GM12878 (cell line): Measurements from ENCODE around the gene RAD51B. TPM values are rescaled to one million over a fixed set of nuclear protein-coding genes. Genes with fewer than 3 reads are reported as not detected.

Source experiments
- ATAC-seq: fragments of 200-7000 bp; cut with Tn5 transposase; 3 replicates; pipeline ENCODE4 v1.9.1; 2020; ENCODE audit warnings: mild to moderate bottlenecking, moderate library complexity
- BruUV-seq: library from RNA; stranded (reverse); fragments of 400-500 nt; replicated peaks from 2 replicates; lab custom pipeline; 2021; lab: Mats Ljungman, UMichigan
- CTCF ChIA-PET: fragments of 300-600 bp; sonication (Branson Sonifier 250); formaldehyde crosslinking; extraction: SDS; loops from one replicate; lab custom pipeline; 2021; ENCODE audit warnings: inconsistent platforms; lab: Yijun Ruan, JAX
- POLR2A ChIA-PET: fragments of 350-600 bp; formaldehyde crosslinking; extraction: SDS; loops from one replicate; lab custom pipeline; 2021; ENCODE audit warnings: inconsistent platforms; lab: Charles Lee
- RAD21 ChIA-PET: fragments of 300-600 bp; sonication (Branson Sonifier 250); formaldehyde crosslinking; loops from one replicate; lab custom pipeline; 2023; ENCODE audit warnings: antibody characterized with exemption; ENCODE audit not compliant: unreplicated experiment; lab: Charles Lee
- SMC1A ChIA-PET: fragments of 300-600 bp; sonication (Branson Sonifier 250); formaldehyde crosslinking; loops from one replicate; lab custom pipeline; 2023; ENCODE audit not compliant: unreplicated experiment, uncharacterized antibody; lab: Charles Lee
- DNase-seq: peaks from one replicate; pipeline ENCODE4 v3.0.0-alpha.2; 2011; ENCODE audit warnings: low read depth, low spot score
- FAIRE-seq: peaks from 3 replicates; lab custom pipeline; 2011; peaks lifted over from hg19 to GRCh38; lab: Jason Lieb, UNC
- H2AFZ ChIP-seq: 2 replicates; pipeline ENCODE4 v1.6.0; 2011; ENCODE audit warnings: low read depth, low read length, control low read depth; ENCODE audit not compliant: control insufficient read depth
- H3K27ac ChIP-seq: 2 replicates; pipeline ENCODE4 v1.5.1; 2011; ENCODE audit warnings: control low read depth; ENCODE audit not compliant: control insufficient read depth, insufficient read depth
- H3K27me3 ChIP-seq, 2 experiments: replicated peaks in 1 of 2; 2 replicates each; pipeline versions ENCODE4 v1.6.0 to v1.6.1; 2011; ENCODE audit warnings: low read length in 1 of 2; ENCODE audit not compliant: control insufficient read depth in 2 of 2, insufficient read depth in 2 of 2
- H3K36me3 ChIP-seq, 2 experiments: 2 replicates each; pipeline ENCODE4 v1.5.1; 2011; ENCODE audit warnings: low read length in 1 of 2; ENCODE audit not compliant: control insufficient read depth in 2 of 2, insufficient read depth in 2 of 2
- H3K4me1 ChIP-seq: 2 replicates; pipeline ENCODE4 v1.6.1; 2011; ENCODE audit warnings: mild to moderate bottlenecking, low read length, moderate library complexity, mixed read lengths; ENCODE audit not compliant: control insufficient read depth, insufficient read depth
- H3K4me2 ChIP-seq: 2 replicates; pipeline ENCODE4 v1.6.0; 2011; ENCODE audit warnings: control low read depth; ENCODE audit not compliant: control insufficient read depth, insufficient read depth
- H3K4me3 ChIP-seq: fragments of 200-600 bp; sonication (generic); 2 replicates; pipeline ENCODE4 v1.5.1; 2016
- H3K79me2 ChIP-seq: 2 replicates; pipeline ENCODE4 v1.6.0; 2011; ENCODE audit warnings: low read length; ENCODE audit not compliant: control insufficient read depth, insufficient read depth
- H3K9ac ChIP-seq: 2 replicates; pipeline ENCODE4 v1.8.0; 2011; ENCODE audit warnings: low read length, control low read depth, mixed read lengths; ENCODE audit not compliant: control insufficient read depth, insufficient read depth
- H3K9me3 ChIP-seq: replicated peaks from 3 replicates; pipeline ENCODE4 v1.5.1; 2011; ENCODE audit warnings: mild to moderate bottlenecking, low read length; ENCODE audit not compliant: control insufficient read depth, insufficient read depth
- H4K20me1 ChIP-seq: 2 replicates; pipeline ENCODE4 v1.6.0; 2011; ENCODE audit not compliant: control insufficient read depth, insufficient read depth
- BCL11A ChIP-seq: IDR thresholded peaks from 2 replicates; pipeline ENCODE4 v1.6.1; 2011; ENCODE audit warnings: low read depth, low read length
- CBX3 ChIP-seq: fragments of 200-600 bp; sonication (generic); IDR thresholded peaks from 2 replicates; pipeline ENCODE4 v1.6.1; 2016; ENCODE audit warnings: low read depth, borderline replicate concordance
- CREB1 ChIP-seq: IDR thresholded peaks from 2 replicates; pipeline ENCODE4 v1.6.1; 2012; ENCODE audit warnings: low read depth, mild to moderate bottlenecking, inconsistent platforms
- CREM ChIP-seq: IDR thresholded peaks from 2 replicates; pipeline ENCODE4 v1.6.1; 2014; ENCODE audit warnings: antibody characterized with exemption, low read depth
- EZH2 ChIP-seq: IDR thresholded peaks from 2 replicates; pipeline ENCODE4 v1.6.1; 2012; ENCODE audit warnings: low read depth, mild to moderate bottlenecking, control low read depth, inconsistent platforms, low read length, borderline replicate concordance; ENCODE audit not compliant: control insufficient read depth
- FOXM1 ChIP-seq: IDR thresholded peaks from 2 replicates; pipeline ENCODE4 v1.6.1; 2012; ENCODE audit warnings: low read depth, mild to moderate bottlenecking, inconsistent platforms, low read length, moderate library complexity
- NBN ChIP-seq: fragments of 450-650 bp; IDR thresholded peaks from 2 replicates; pipeline ENCODE4 v1.6.1; 2016
- NR2C1 ChIP-seq: fragments of 450-650 bp; IDR thresholded peaks from 2 replicates; pipeline ENCODE4 v1.6.1; 2017; ENCODE audit warnings: antibody characterized with exemption, mild to moderate bottlenecking, moderate library complexity
- PAX5 ChIP-seq: IDR thresholded peaks from 2 replicates; pipeline ENCODE4 v1.6.1; 2011; ENCODE audit warnings: low read depth, low read length, borderline replicate concordance
- PAX8 ChIP-seq: fragments of 450-650 bp; IDR thresholded peaks from 2 replicates; pipeline ENCODE4 v1.6.1; 2017; ENCODE audit warnings: mild to moderate bottlenecking, moderate library complexity
- PML ChIP-seq: IDR thresholded peaks from 2 replicates; pipeline ENCODE4 v1.6.1; 2012; ENCODE audit warnings: low read length, inconsistent platforms
- RBBP5 ChIP-seq: fragments of 200-600 bp; sonication (generic); conservative IDR thresholded peaks from 2 replicates; pipeline ENCODE4 v1.6.1; 2016
- RELA ChIP-seq: fragments of 450-650 bp; IDR thresholded peaks from 2 replicates; pipeline ENCODE4 v1.8.0; 2014; ENCODE audit warnings: borderline replicate concordance; ENCODE audit not compliant: partially characterized antibody
- YY1 ChIP-seq: IDR thresholded peaks from 2 replicates; pipeline ENCODE4 v1.6.1; 2011; ENCODE audit warnings: low read depth, mild to moderate bottlenecking, low read length
- ZNF217 ChIP-seq: fragments of 450-650 bp; IDR thresholded peaks from 2 replicates; pipeline ENCODE4 v1.6.1; 2017; ENCODE audit warnings: antibody characterized with exemption, mild to moderate bottlenecking
- ZNF24 ChIP-seq: fragments of 450-650 bp; IDR thresholded peaks from 2 replicates; pipeline ENCODE4 v1.6.1; 2017; ENCODE audit warnings: antibody characterized with exemption, mild to moderate bottlenecking
- ZNF384 ChIP-seq: IDR thresholded peaks from 2 replicates; pipeline ENCODE4 v1.6.1; 2012; ENCODE audit warnings: low read depth, mild to moderate bottlenecking, low read length, improper control_type of control experiment, borderline replicate concordance
- WGBS: methylation state at CpG from one replicate; pipeline ENCODE4 v1.1.6; 2016; ENCODE audit warnings: low lambda C conversion rate; ENCODE audit not compliant: insufficient replicate concordance, insufficient coverage; ENCODE audit errors: missing lambda C conversion rate; 5-methylcytosine and 5-hydroxymethylcytosine counted together
- in situ Hi-C: fragments of 300-500 bp; cut with MboI; formaldehyde crosslinking; loops from 9 replicates; pipeline ENCODE4 v1.14.3; 2018; ENCODE audit warnings: mixed read lengths
- intact Hi-C: fragments of 100-400 bp; cut with micrococcal nuclease; formaldehyde crosslinking; loops from one replicate; pipeline ENCODE4 v1.14.2; 2022; ENCODE audit not compliant: unreplicated experiment
- polyA plus RNA-seq, 11 experiments: library from polyadenylated mRNA; depleted of rRNA in 4 of 11; unstranded in 6 of 11; stranded (reverse) in 5 of 11; fragments of >200 nt; fragmentation: Nextera tagmentation in 4 of 11; fragmentation: Illumina TruSeq in 1 of 11; extraction: Ambion mirVana in 4 of 11; extraction: Trizol in 1 of 11; gene quantifications; 1 replicate in 1 of 11; 2 replicates in 10 of 11; pipeline versions ENCODE4 v1.2.1 to v1.2.3, GENCODE V29; 2011 to 2016; ENCODE audit warnings: inconsistent platforms in 2 of 11, missing spikeins in 2 of 11, low read depth in 1 of 11
- total RNA-seq, 4 experiments: library from RNA; depleted of rRNA in 3 of 4; stranded (reverse); fragments of >200 nt in 3 of 4; fragmentation: Illumina TruSeq in 1 of 4; extraction: Trizol in 1 of 4; gene quantifications; 2 replicates each; pipeline versions ENCODE4 v1.2.1 to v1.2.3, GENCODE V29; 2013 to 2021
- TF ChIP-seq, protein P1 (sequence below): fragments of 450-650 bp; IDR thresholded peaks from 2 replicates; pipeline ENCODE4 v1.6.1; 2017; ENCODE audit warnings: low read depth, mild to moderate bottlenecking, moderate library complexity
- TF ChIP-seq, protein P2 (sequence below): fragments of 450-650 bp; formaldehyde crosslinking; IDR thresholded peaks from 2 replicates; pipeline ENCODE4 v1.5.0; 2022; ENCODE audit warnings: mild to moderate bottlenecking, missing genetic modification characterization

RAD51B gene
- total and polyA plus RNA-seq, 10 of the 15 experiments (the other 5 are each of a cell fraction or from before 2014, with no cell fraction given) = 9.8 to 26.8 (median 21.3) TPM

DNA sequence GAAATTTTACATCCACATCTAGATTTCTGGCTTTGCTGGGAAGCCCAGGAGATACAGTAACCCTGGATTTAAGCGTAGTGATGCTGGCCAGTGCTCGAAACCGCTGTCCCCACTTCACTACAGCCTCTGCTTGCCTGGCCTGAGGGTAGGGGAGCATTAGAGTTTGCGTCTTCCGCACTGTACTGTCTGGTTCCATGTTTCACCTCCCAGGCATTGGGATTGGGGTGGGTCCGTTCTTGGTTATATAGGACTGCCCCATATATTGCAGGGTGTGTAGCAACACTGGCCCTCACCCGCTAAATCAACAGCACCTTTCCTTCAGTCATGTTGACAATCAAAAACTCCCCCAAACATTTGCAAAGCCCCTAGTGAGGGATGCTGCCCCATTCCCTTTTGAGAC is 732.5 kb downstream of the RAD51B start:
- no peak for TF ChIP-seq PAX8
- no peak for TF ChIP-seq YY1
- no peak for TF ChIP-seq CBX3
- no peak for TF ChIP-seq PAX5
- no peak for TF ChIP-seq NR2C1
- no peak for TF ChIP-seq PML
- TF ChIP-seq EZH2 = no peak
- TF ChIP-seq ZNF384 = no peak
- TF ChIP-seq ZNF24 = no peak
- TF ChIP-seq NBN = no peak
- no peak for TF ChIP-seq RBBP5
- TF ChIP-seq CREB1 = no peak
- TF ChIP-seq, protein P1, sequence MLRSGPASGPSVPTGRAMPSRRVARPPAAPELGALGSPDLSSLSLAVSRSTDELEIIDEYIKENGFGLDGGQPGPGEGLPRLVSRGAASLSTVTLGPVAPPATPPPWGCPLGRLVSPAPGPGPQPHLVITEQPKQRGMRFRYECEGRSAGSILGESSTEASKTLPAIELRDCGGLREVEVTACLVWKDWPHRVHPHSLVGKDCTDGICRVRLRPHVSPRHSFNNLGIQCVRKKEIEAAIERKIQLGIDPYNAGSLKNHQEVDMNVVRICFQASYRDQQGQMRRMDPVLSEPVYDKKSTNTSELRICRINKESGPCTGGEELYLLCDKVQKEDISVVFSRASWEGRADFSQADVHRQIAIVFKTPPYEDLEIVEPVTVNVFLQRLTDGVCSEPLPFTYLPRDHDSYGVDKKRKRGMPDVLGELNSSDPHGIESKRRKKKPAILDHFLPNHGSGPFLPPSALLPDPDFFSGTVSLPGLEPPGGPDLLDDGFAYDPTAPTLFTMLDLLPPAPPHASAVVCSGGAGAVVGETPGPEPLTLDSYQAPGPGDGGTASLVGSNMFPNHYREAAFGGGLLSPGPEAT = no peak
- no peak for TF ChIP-seq BCL11A
- TF ChIP-seq CREM = no peak
- TF ChIP-seq, protein P2, sequence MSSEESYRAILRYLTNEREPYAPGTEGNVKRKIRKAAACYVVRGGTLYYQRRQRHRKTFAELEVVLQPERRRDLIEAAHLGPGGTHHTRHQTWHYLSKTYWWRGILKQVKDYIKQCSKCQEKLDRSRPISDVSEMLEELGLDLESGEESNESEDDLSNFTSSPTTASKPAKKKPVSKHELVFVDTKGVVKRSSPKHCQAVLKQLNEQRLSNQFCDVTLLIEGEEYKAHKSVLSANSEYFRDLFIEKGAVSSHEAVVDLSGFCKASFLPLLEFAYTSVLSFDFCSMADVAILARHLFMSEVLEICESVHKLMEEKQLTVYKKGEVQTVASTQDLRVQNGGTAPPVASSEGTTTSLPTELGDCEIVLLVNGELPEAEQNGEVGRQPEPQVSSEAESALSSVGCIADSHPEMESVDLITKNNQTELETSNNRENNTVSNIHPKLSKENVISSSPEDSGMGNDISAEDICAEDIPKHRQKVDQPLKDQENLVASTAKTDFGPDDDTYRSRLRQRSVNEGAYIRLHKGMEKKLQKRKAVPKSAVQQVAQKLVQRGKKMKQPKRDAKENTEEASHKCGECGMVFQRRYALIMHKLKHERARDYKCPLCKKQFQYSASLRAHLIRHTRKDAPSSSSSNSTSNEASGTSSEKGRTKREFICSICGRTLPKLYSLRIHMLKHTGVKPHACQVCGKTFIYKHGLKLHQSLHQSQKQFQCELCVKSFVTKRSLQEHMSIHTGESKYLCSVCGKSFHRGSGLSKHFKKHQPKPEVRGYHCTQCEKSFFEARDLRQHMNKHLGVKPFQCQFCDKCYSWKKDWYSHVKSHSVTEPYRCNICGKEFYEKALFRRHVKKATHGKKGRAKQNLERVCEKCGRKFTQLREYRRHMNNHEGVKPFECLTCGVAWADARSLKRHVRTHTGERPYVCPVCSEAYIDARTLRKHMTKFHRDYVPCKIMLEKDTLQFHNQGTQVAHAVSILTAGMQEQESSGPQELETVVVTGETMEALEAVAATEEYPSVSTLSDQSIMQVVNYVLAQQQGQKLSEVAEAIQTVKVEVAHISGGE (CRISPR knock-in tag) = no peak
- no peak for TF ChIP-seq RELA
- TF ChIP-seq FOXM1 = no peak
- TF ChIP-seq ZNF217 = no peak
- POLR2A ChIA-PET = no interaction called here

More for the DNA sequence above, 732.5 kb downstream of the RAD51B start:
- no peak overlapping the region for H3K27ac ChIP-seq
- ATAC-seq (no peak), FAIRE-seq (no peak), DNase-seq (no peak)
- intact Hi-C loops (no loop called here), in situ Hi-C loops (no loop called here)
- ChIA-PET CTCF (no interaction called here), RAD21 (no interaction called here), SMC1A (interaction anchor here (1.3 to 1.6 kb wide), 2 partner anchors 15 to 32 kb away, joined by 3 read pairs; no protein-coding TSS in a partner anchor)
- no peaks in the 10 kb centered on the region for H3K36me3 ChIP-seq
- H2AFZ ChIP-seq = no peak overlapping the region
- no peaks in the 10 kb centered on the region for H3K9me3 ChIP-seq
- H3K79me2 ChIP-seq = no peaks in the 10 kb centered on the region
- no TSS peak for BruUV-seq
- H3K4me1 ChIP-seq = peaks cover 5% of the 10 kb centered on the region
- no peaks in the 10 kb centered on the region for H4K20me1 ChIP-seq
- no peak overlapping the region for H3K4me3 ChIP-seq
- no peak overlapping the region for H3K4me2 ChIP-seq
- 90% methylated on average over 7 of the region's 7 CpGs for WGBS
- H3K9ac ChIP-seq = no peak overlapping the region
- H3K27me3 ChIP-seq = no peaks in the 10 kb centered on the region
